Measurements from ENCODE around the gene HENMT1.
A peak's percentile ranks its signal among the peaks of the same experiment; 100 is the strongest.
"Not testable (repeated sequence)": the region's sequence is repeated elsewhere in the genome, so short reads cannot be mapped to it uniquely, and the experiment has no call there.

The HENMT1 gene

DNA sequence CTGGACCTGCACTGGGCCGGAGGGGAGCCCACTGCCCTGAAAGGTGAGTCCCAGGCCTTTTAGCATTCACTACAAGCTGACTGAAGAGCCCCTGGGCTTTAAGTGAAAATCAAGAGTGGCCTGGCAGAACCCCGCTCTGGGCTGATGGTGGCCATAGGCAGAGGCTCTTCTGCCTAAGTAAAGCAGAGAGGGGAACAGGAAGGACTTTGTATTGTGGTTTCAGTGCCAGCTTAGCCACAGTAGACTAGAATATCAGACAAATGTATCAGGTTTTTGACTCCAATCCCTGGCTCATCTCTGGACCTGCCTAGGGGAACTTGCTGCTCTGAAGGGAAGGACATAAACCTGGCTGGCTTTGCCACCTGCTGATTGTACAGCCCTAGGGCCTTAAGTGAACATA is 10.2 kb upstream of the HENMT1 start:
- DNase-seq (ENCODE audit: low spot score) = no peak

DNA sequence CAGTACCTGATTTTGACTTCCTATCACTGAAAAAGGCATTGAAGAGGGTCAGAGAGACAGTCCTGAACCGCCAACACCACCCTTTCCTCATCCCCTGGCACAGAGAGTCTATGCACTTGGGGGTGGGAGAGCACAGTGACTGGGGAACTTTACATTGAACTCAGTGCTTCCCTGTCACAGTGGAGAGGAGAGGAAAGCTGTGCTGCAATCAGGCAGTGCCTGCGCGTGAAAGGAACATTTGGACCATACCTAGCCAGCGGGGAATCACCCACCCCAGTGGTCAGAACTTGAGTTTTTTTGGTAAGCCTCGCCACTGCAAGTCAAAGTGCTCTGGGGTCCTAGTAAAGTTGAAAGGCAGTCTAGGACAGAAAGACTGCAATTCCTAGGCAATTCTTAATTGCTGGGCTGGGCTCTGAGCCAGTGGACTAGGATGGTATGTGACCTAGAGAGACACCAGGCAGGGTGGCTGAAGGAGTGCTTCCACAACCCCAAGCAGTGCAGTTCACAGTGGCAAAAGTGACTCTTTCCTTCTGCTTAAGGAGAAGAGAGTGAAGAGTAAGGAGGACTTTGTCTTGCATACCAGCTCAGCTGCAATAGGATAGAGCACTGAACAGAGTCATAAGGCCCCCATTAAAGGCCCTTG is 9.4 kb upstream of the HENMT1 start:
- no peak for DNase-seq (ENCODE audit: low spot score)

DNA sequence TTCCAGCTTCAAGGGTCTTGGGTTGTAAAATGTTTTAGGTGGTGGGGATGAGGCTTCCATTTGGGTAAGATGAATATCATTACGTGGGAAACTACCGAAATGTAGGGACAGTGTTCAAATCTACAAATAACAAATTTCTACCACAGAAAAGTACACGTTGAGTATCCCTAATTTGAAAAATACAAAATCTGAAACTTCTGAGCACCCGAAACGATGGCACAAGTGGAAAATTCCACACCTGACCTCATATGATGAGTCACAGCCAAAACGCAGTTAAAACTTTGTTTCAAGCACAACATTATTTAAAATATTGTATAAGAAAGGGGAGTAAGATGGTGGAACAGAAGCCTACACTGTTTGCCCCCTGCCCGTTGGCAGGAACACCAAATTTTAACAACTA is 8.8 kb upstream of the HENMT1 start:
- no peak for DNase-seq (ENCODE audit: low spot score)

DNA sequence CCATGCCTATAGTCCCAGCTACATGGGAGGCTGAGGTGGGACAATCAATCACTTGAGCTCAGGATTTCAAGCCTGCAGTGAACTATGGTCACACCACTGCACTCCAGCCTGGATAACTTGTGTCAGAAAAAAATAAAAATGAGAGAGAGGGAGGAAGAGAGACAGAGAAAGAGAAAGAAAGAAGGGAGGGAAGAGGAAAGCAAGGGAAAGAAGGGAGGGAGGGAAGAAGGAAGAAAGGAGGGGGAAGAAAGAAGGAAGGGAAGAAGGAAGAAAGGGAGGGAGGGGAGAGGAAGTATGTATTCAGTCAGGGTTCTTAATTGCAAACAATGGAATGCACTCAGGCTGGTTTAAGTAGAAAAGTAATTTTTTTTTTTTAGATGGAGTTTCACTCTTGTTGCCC is 7.9 kb upstream of the HENMT1 start:
- DNase-seq (ENCODE audit: low spot score) = no peak

DNA sequence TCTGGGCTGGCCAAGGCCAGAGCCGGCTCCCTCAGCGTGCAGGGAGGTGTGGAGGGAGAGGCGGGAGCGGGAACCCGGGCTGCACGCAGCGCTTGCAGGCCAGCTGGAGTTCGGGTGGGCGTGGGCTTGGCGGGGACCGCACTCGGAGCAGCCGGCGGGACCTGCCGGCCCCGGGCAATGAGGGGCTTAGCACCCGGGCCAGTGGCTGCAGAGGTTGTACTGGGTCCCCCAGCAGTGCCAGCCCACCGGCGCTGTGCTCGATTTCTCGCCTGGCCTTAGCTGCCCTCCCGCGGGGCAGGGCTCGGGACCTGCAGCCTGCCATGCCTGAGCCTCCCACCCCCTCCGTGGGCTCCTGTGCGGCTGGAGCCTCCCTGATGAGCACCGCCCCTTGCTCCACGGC is 6.5 kb upstream of the HENMT1 start:
- not testable (repeated sequence) for DNase-seq (ENCODE audit: low spot score)

DNA sequence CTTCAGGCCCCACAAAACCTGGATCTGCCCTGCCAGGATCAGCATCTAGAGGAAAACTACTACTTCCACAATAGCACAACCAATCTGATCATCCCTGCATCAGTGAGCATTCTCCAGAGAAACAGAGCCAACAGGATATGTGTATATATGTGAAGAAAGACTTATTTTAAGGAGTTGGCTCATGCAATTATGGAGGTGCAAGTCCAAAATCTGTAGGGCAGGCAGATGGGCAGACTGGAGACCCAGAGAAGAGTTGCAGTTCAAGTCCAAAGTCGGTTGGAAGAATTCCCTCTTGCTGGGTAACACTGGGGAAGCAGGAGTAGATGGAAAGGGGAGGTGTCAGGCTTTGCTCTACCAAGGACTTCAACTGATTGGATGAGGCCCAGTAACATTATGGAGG is 4.9 kb upstream of the HENMT1 start:
- DNase-seq (ENCODE audit: low spot score) = no peak

DNA sequence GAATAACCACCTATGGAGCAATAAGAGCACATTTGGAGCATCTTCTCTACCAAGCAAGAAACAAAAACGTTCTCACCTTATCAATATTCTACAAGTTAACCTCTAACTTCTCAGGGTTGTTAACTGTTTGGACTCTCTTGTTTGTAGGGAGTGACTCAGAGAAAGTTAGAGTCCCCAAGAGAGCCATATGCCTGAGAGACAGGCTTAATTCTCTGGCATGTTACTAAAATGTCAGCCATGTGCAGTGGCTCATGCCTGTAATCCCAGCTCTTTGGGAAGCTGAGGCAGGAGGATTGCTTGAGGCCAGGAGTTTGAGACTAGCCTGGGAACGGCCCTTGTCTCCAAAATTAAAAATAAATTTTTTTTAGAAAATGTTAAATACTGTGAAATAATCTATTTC is 4.2 kb upstream of the HENMT1 start:
- no peak for DNase-seq (ENCODE audit: low spot score)

DNA sequence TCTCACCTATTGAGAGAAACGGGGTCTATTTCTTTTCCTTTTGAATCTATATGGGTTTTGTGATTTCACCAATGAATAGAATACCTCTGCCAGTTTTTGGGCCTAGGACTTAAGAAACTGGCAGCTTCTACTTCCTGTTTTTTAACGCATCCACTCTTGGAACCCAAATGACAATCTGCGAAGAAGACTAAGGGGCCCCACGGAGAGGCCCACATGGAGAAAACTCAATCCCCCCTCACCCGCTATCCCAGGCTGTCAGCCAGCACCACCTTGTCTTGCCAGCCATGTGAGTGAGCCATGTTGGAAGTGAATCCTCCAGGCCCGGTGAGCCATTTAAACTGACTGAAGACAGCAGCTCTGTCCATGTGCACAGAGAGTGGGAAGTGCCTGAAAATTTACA is 3.6 kb upstream of the HENMT1 start:
- no peak for DNase-seq (ENCODE audit: low spot score)

DNA sequence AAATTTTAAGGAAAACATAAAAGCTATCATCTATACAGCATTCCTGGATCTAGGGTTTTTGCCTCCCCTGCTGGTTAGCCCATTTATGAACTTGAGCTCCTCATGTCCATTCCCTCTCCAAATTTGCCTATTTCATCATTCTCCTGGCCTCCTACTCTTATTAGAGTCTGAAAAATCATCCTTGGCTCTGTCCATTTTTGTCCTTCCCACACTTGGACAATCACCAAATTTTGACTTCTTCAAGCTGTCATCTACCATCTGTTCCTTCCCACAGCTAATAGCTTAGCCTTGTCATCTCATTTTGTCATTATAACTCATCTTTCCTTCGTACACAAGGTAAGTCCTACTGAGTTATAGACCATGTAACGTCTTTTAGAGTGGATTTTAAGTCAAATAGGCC is 2.2 kb upstream of the HENMT1 start:
- no peak for DNase-seq (ENCODE audit: low spot score)

DNA sequence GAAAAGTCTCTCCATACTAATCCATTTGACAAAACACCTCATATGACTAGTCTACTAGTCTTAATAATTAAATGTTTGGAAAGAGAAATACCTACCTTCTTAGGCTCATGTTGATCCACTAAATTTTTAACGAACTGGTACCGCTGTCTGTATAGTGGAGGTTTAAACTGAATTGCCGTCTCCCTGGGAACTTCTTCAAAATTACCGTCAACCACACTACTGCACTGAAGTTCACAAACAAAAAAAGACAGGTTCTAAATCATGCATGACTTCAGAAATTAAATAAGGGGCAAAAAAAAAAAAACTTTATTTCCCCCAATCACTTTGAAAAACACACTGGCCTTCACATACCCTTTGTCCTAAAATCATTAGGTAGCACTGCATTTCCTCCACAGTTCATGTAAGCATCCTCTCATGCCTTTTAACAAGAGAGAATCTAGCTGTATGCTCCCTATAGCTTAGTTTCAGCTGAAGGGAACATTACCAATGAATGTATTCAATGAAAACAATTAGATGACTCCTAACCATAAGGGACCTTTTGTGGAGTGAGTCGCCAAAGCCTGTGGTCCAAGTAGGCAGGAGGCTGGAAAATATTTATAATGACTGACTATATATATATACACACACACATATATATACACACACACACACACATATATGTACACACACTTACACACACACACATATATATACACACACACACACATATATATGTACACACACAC is 3.4 kb downstream of the HENMT1 start:
- DNase-seq (ENCODE audit: low spot score) = no peak

DNA sequence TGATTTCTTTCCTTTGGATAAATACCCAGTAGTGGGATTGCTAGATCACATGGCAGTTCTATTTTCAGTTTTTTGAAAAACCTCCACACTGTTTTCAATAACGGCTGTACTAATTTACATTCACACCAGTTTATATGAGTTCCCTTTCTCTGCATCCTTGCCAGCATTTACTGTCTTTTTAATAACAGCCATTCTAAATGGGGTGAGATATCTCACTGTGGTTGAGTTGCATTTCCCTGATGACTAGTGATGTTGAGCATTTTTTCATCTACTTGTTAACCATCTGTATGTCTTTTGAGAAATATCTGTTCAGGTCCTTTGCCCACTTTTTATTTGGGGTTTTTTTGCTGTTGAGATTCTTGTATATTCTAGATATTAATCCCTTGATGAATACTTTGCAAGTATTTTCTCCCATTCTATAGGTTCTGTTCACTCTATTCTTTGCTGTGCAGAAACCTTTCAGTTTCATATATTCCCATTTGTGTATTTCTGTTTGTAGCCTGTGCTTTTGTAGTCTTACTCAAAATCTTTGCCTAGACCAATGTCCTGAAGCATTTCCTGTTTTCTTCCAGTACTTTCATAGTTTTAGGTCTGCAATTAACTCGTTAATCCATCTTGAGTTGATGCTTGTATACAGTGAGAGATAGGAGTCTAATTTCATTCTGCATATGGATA is 7.3 kb downstream of the HENMT1 start:
- DNase-seq (ENCODE audit: low spot score) = no peak

DNA sequence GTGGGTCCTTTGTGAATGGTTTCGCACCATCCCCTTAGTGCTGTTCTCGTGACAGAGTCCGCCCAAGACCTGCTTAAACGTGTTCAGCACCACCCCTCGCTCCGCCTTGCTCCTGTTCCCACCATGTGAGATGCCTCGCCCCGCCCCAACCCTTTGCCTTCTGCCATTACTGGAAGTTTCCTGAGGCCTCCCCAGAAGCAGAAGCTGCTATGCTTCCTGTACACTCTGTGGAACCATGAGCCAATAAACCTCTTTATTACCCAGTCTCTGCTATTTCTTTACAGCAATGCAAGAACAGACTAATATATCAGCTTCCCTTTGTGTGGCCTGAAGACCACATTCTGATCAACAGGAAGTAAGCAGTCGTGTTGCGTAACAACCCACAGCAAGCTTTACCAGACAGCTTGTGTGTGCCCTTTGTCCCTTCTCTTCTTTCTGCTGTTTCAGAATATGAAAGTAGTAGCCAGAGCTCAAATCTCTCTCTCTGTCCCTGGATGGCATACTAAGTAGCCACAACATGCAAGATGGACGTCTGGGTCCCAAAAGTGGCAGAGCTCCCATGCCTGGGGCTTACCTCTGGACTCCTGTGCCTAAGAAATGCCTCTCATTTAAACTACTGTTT is 14.1 kb downstream of the HENMT1 start:
- DNase-seq (ENCODE audit: low spot score) = peak; percentile 73

DNA sequence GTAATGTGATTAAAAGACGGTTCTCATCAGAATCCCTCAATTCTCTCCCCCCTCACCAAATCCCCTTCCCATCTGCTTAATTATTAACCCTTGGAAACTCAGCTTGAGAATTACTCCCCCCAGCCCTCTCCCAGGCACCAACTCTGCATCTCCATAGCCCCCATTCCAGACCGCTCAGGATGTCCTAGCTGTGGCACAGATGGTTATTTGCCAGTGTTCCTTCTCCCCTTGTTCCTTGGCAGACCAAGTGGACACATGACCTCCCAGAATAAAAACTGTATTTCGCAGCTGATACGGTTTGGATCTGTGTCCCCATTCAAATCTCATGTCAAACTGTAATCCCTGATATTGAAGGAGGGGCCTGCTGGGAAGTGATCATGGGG is 14.6 kb downstream of the HENMT1 start:
- no peak for DNase-seq (ENCODE audit: low spot score)

DNA sequence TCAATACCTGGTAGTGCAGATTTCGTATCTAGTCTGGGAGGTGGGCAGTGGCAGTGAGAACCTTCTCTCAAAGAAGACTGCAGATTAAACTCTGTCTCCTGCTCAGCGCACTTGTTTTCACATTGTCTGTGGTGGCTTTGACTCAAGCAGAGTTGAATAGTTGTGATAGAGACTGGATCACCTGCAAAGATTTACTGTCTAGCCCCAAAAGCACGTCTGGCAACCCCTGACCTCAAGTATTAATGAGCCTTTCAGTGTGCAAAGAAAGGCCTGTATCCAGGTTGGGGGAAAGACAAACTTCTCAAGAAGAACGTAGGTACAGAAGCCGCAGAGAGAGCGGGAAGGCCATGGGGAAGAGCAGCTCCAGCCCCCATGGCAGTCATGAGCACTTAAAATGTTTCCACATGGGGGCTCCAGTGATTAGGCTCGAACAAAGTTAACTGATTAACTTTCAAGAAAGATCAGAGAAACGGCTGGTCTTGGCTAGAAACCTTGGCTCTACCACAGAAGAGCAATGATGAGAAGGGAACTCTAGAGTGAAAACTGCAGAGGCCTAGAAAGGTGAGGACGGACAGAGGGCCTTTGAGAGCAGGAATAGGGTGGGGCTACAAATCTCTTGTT is 15.2 kb downstream of the HENMT1 start:
- no peak for DNase-seq (ENCODE audit: low spot score)

DNA sequence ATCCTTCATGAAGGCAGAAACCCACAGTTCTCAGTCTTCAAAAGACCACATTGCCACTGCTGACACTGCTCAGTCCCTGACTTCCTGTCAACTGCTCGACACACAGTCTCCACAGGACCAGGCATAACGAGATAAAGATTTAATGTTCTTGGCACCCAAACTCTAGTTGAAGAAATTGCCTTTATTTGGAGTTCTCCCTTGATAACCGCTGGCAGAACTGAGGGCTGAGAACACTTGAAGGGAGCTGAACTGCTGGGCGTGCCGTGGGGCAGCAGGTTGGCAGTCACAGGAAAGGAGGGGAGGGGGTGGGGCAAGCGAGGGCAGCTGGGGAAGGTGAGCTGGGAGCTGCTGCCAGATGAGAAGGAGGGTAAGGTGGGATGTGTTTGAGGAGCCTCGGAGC is 15.9 kb downstream of the HENMT1 start:
- no peak for DNase-seq (ENCODE audit: low spot score)

DNA sequence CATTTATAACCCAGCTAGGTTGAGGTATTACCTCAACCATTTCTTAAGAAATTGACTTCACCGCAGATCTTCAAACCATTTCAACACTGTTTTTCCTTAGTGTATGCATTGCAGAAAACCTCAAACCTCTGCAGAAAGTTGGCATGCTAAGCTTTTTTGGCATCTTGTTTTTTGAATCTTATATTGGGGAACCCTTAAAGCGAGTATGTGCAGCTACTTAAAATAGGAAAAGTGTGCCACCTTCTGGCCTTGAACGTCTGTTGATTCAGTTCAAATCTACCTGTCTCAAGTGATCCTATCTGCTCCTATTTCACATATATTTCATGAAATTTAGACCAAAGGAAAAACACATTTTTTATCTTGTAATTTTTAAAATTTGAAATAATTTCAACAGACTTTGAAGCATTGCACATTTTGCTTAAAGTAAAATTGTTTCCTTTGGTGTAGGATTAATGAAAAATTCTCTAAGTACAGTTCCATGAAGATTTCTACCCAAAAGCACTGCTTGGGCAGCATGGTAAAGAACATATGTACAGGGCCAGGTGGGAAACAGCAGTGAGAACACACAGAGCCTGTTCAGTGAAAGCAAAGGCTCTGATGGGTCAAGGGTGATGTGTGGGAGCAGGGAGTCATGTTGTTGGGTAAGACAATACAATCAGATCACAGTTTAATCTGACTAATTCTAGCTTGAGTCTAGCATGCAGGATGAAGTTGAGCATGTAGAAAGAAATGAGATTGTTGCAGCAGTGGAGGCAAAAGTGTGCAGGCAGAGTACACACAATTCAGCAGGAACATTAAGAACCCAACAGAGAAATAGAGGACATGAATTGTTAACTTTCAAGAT is 17.2 kb downstream of the HENMT1 start:
- DNase-seq (ENCODE audit: low spot score) = peak; percentile 51

DNA sequence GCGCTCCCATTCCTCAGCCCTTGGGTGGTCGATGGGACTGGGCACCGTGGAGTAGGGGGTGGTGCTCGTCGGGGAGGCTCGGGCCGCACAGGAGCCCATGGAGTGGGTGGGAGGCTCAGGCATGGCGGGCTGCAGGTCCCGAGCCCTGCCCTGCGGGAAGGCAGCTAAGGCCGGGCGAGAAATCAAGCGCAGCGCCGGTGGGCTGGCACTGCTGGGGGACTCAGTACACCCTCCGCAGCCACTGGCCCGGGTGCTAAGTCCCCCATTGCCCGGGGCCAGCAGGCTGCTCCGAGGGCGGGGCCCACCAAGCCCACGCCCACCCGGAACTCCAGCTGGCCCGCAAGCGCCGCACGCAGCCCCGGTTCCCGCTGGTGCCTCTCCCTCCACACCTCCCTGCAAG is 20.0 kb downstream of the HENMT1 start:
- not testable (repeated sequence) for DNase-seq (ENCODE audit: low spot score)

DNA sequence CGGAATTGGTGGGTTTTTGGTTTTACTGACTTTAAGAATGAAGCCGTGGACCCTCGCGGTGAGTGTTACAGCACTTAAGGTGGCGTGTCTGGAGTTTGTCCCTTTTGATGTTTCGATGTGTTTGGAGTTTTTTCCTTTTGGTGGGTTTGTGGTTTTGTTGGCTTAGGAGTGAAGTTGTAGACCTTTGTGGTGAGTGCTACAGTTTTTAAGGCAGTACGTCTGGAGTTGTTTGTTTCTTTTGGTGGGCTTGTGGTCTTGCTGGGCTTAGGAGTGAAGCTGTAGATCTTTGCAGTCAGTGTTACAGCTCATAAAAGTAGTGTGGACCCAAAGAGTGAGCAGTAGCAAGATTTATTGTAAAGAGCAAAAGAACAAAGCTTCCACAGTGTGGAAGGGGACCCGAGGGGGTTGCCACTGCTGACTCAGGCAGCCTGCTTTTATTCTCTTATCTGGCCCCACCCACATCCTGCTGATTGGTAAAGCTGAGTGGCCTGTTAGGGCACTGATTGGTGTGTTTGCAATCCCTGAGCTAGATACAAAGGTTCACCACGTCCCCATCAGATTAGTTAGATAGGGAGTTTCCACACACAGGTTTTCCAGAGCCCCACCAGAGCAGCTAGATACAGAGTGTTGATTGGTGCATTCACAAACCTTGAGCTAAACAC is 20.9 kb downstream of the HENMT1 start:
- DNase-seq (ENCODE audit: low spot score) = no peak

DNA sequence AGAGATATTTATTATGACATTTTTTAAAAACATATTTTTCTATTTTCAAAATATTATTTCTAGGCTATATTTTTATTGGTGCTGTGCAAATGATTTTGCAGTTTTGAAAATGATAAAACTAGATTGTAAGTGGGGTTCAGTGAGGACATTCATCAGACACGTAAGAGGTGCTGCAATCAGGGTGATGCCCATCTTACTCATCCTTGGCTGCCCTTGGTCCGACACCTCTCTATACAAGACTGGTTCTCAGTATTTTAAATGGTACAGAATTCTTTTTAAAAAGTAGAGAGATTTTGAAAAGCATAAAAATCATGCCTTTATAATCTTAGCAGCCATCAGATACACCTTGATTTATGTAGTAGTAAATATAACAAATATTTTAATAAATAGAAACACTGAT is 24.0 kb downstream of the HENMT1 start:
- no peak for DNase-seq (ENCODE audit: low spot score)

DNA sequence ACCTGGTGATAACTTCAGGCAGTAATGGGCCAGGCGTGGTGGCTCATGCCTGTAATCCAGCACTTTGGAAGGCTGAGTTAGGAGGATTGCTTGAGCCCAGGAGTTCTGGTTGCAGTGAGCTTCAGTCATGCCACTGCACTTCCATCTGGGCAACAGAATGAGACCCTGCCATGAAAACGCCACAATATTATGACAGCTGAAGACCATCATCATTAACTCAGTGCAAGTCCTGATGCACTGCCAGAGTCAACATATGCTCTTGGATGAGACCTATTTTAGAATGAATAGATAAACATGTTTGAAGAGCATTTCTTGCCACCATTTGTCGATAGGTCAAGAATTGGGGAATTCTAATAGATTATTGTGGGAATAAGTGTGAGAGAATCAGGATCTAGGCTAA is 26.4 kb downstream of the HENMT1 start:
- DNase-seq (ENCODE audit: low spot score) = no peak

DNA sequence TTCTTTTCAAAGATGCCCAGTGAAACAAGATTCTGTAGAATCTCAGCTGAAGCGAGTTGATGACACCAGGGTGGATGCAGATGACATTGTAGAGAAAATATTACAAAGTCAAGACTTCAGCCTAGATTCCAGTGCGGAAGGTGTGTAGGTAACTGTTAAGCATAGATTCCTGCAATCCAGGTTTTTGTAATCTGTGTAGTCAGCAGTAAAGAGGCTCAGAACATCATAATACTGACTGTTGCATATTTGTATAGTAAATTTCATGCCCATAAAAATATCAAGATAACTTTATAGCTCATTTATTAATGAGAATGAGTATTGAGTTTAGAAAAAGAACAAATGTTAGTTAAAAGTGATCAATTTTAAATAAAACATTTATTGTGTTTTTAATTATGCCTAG is 32.2 kb downstream of the HENMT1 start:
- DNase-seq (ENCODE audit: low spot score) = no peak

All from globus pallidus (tissue), 1 donor.